HEK293T (cell line): ENCODE measurements around the gene TADA3.

Source experiments
- L3MBTL2 ChIP-seq: fragments of 450-650 bp; conservative IDR thresholded peaks from 2 replicates; pipeline ENCODE4 v1.6.1; 2016; ENCODE audit warnings: mild to moderate bottlenecking
- NFRKB ChIP-seq: fragments of 450-650 bp; IDR thresholded peaks from 2 replicates; pipeline ENCODE4 v1.6.1; 2016; ENCODE audit warnings: mild to moderate bottlenecking, moderate library complexity
- SP1 ChIP-seq: fragments of 450-650 bp; IDR thresholded peaks from 2 replicates; pipeline ENCODE4 v1.6.1; 2017
- SUZ12 ChIP-seq: fragments of 450-650 bp; IDR thresholded peaks from 2 replicates; pipeline ENCODE4 v1.6.1; 2016; ENCODE audit warnings: mild to moderate bottlenecking

GRCh38 chr3:9792405-9793160 is at the start of gene TADA3, which contains the start of gene ARPC4:
- no peak for TF ChIP-seq SUZ12
- no peak for TF ChIP-seq NFRKB
- no peak for TF ChIP-seq L3MBTL2
- no peak; the same call in 1 of the 2 replicates for TF ChIP-seq SP1
